Natural killer cell treated with Interleukin-12 subunit alpha and Interleukin-12 subunit beta and Interleukin-15 and Interleukin-18, amount 100 ng/mL, for 72 hours (primary cell): ENCODE data around the gene HK1. TPM values are rescaled to one million over a fixed set of nuclear protein-coding genes. Genes with fewer than 3 reads are reported as not detected.

ENCODE experiments used
- ATAC-seq, 2 donors: fragments of 150-1000 bp; cut with Tn5 transposase in 1 of 2; sonication (Bioruptor Pico), chemical (Tn5 transposase) in 1 of 2; 2 replicates each; pipeline ENCODE4 v1.10.0; 2021
- DNase-seq: peaks from one replicate; pipeline ENCODE4 v3.0.0; 2022; ENCODE audit warnings: low spot score
- H3K27ac Mint-ChIP-seq, 2 donors: 1 replicate in 1 of 2; 2 replicates in 1 of 2; pipeline ENCODE4 v1.8.0; 2022; ENCODE audit warnings: mixed read lengths in 2 of 2, mild to moderate bottlenecking in 1 of 2, moderate library complexity in 1 of 2
- H3K27me3 Mint-ChIP-seq, 2 donors: 1 replicate in 1 of 2; 2 replicates in 1 of 2; pipeline ENCODE4 v1.8.0; 2022; ENCODE audit warnings: mixed read lengths in 2 of 2
- H3K36me3 Mint-ChIP-seq: one replicate; pipeline ENCODE4 v1.8.0; 2022; ENCODE audit warnings: mixed read lengths
- H3K4me1 Mint-ChIP-seq, 2 donors: 1 replicate in 1 of 2; 2 replicates in 1 of 2; pipeline ENCODE4 v1.8.0; 2022; ENCODE audit warnings: low read depth in 2 of 2, mixed read lengths in 2 of 2, mild to moderate bottlenecking in 1 of 2
- H3K4me3 Mint-ChIP-seq: one replicate; pipeline ENCODE4 v1.8.0; 2022; ENCODE audit warnings: mixed read lengths
- H3K9me3 Mint-ChIP-seq: 2 replicates; pipeline ENCODE4 v1.8.0; 2022; ENCODE audit warnings: mixed read lengths
- total RNA-seq, 2 donors: library from RNA; stranded (reverse); gene quantifications; one replicate each; pipeline ENCODE4 v1.2.3, GENCODE V29; 2022

The HK1 gene
- total RNA-seq, 2 donors from 2014 or later: 169 to 185 TPM

DNA sequence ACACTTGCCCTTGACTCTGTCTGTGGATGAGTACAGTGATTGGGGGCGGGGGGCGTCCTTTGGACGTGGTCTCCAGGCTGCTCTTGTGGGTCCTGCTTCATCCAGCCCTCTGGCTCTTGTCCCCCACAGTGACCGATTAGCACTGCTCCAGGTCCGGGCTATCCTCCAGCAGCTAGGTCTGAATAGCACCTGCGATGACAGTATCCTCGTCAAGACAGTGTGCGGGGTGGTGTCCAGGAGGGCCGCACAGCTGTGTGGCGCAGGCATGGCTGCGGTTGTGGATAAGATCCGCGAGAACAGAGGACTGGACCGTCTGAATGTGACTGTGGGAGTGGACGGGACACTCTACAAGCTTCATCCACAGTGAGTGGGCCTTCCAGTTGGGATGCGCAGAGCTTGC is 120.2 kb downstream of the HK1 start:
- DNase-seq (no peak), ATAC-seq (peak in 1 of 2 donors; percentile 20)
- Mint-ChIP-seq H3K4me1 (peaks cover 0 to 6% of the 10 kb centered on the region in 2 donors), H3K27ac (no peak overlapping the region), H3K36me3 (peaks cover 5% of the 10 kb centered on the region), H3K9me3 (no peaks in the 10 kb centered on the region), H3K4me3 (no peak overlapping the region), H3K27me3 (no peaks in the 10 kb centered on the region)

DNA sequence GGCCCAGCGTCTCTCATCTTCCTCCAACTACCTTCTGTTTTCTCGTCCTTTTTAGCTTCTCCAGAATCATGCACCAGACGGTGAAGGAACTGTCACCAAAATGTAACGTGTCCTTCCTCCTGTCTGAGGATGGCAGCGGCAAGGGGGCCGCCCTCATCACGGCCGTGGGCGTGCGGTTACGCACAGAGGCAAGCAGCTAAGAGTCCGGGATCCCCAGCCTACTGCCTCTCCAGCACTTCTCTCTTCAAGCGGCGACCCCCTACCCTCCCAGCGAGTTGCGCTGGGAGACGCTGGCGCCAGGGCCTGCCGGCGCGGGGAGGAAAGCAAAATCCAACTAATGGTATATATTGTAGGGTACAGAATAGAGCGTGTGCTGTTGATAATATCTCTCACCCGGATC is 122.6 kb downstream of the HK1 start:
- Mint-ChIP-seq H3K4me3 (no peak overlapping the region), H3K27ac (no peak overlapping the region), H3K27me3 (no peaks in the 10 kb centered on the region), H3K36me3 (no peaks in the 10 kb centered on the region), H3K9me3 (no peaks in the 10 kb centered on the region), H3K4me1 (peaks cover 0 to 6% of the 10 kb centered on the region in 2 donors)
- ATAC-seq (no peak), DNase-seq (no peak)

DNA sequence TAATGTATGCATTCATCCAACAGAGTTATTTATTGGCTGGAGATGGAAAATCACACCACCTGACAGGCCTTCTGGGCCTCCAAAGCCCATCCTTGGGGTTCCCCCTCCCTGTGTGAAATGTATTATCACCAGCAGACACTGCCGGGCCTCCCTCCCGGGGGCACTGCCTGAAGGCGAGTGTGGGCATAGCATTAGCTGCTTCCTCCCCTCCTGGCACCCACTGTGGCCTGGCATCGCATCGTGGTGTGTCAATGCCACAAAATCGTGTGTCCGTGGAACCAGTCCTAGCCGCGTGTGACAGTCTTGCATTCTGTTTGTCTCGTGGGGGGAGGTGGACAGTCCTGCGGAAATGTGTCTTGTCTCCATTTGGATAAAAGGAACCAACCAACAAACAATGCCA is 123.1 kb downstream of the HK1 start:
- no peak for DNase-seq
- Mint-ChIP-seq H3K27me3 (no peaks in the 10 kb centered on the region), H3K4me3 (no peak overlapping the region), H3K9me3 (no peaks in the 10 kb centered on the region), H3K27ac (no peak overlapping the region), H3K36me3 (no peaks in the 10 kb centered on the region), H3K4me1 (peaks cover 0 to 6% of the 10 kb centered on the region in 2 donors)
- no peak for ATAC-seq

DNA sequence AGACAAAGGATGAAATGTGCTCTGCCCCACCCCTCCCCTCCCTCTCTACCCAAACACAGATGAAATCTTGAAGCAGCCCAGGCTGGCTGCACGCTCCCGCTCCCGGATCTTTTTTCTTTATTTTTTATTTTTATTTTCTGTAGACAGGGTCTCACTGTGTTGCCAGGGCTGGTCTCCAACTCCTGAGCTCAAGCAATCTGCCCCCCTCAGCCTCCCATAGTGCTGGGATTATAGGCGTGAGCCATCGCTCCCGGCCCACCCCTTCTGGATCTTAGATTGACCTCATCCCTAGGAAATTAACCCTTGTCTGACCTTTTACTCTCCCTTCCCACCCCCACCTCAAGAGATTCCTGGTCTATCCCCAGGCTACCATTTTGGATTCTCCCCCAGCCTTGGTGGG is 124.1 kb downstream of the HK1 start:
- DNase-seq: no peak
- no peaks in the 10 kb centered on the region for H3K27me3 Mint-ChIP-seq
- H3K4me3 Mint-ChIP-seq: no peak overlapping the region
- no peak overlapping the region for H3K27ac Mint-ChIP-seq
- no peak for ATAC-seq
- H3K4me1 Mint-ChIP-seq: peaks cover 0 to 6% of the 10 kb centered on the region in 2 donors
- H3K36me3 Mint-ChIP-seq: no peaks in the 10 kb centered on the region
- H3K9me3 Mint-ChIP-seq: no peaks in the 10 kb centered on the region

DNA sequence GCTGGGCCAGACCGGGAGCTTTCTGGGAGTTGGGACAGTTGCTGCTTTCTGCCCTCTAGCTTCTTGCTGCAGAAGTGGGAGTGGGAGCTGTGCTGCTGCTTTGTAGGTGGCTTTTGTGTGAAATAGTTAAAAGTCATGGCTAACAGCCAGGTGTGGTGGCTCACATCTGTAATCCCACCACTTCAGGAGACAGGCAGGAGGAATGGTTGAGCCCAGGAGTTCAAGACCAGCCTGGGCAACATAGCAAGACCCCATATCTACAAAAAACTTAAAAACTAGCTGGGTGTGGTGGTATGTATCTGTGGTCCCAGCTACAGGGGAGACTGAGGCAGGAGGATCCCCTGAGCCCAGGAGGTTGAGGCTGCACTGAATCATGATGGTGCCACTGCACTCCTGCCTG is 124.8 kb downstream of the HK1 start:
- H3K27ac Mint-ChIP-seq: no peak overlapping the region
- no peaks in the 10 kb centered on the region for H3K27me3 Mint-ChIP-seq
- no peaks in the 10 kb centered on the region for H3K9me3 Mint-ChIP-seq
- DNase-seq (no peak), ATAC-seq (no peak)
- H3K4me1 Mint-ChIP-seq: peaks cover 6 to 11% of the 10 kb centered on the region in 2 donors
- no peak overlapping the region for H3K4me3 Mint-ChIP-seq
- H3K36me3 Mint-ChIP-seq: no peaks in the 10 kb centered on the region

DNA sequence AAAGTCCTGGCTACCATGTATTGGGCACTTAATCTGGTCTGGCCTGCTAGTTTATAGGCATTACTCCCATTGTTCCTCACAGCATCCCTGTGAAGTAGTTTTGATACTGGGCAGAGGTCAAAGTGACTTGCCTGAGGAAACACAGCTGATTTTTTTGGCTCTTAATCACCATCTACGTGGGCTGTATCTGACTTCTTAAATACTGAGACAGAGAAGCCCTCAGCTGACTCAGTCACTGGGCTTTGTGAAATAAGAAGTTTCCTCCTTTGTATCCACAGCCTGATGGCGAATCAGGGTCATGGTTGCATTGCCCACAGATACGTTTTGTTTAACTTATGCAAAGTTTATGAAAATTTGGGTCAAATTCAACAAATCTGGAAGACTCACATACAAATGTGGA is 125.2 kb downstream of the HK1 start:
- DNase-seq (no peak), ATAC-seq (no peak)
- Mint-ChIP-seq H3K4me3 (no peak overlapping the region), H3K27ac (no peak overlapping the region), H3K4me1 (peaks cover 6 to 14% of the 10 kb centered on the region in 2 donors), H3K9me3 (no peaks in the 10 kb centered on the region), H3K27me3 (no peaks in the 10 kb centered on the region), H3K36me3 (no peaks in the 10 kb centered on the region)

DNA sequence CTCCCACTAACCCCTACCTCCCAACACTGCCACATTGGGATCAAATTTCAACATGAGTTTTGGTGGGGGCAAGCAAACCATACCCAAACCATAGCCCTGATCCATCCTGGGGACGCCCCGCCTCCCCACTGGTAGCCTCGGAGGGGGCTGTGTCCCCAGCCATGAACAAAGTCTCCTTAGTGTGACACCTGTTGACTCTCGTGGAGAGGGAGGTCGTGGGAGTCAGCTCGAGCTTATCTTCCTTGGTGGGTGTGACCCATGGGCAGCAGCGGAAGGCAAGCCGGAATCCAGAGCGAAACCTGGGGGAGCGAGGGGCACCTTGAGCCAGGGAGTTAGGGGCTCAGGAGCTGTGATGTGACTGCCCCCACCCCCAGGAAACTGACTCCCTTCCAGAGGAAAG is 126.5 kb downstream of the HK1 start:
- Mint-ChIP-seq H3K4me3 (no peak overlapping the region), H3K27me3 (no peaks in the 10 kb centered on the region)

DNA sequence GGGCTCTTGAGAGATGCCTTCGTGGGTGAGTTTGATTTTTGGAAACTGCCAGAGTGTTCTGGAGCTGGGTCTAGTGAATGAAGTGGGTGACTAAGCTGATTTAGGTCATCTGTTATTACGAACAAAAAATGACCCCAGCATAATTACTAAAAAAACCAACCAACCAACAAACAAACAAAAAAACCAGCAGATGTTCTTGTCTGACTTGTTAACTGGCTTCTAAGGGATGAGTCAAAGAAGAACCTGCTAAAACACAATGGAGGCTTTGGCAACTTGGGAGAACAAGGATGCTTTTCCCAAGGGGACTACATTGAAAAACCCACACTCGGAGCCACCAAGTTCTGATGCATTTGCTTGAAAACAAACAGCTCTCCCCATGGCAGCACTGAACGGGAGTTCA is 126.9 kb downstream of the HK1 start:
- H3K9me3 Mint-ChIP-seq: no peaks in the 10 kb centered on the region
- H3K4me1 Mint-ChIP-seq: peaks cover 6 to 12% of the 10 kb centered on the region in 2 donors
- H3K4me3 Mint-ChIP-seq: no peak overlapping the region
- DNase-seq: no peak
- no peaks in the 10 kb centered on the region for H3K36me3 Mint-ChIP-seq
- H3K27ac Mint-ChIP-seq: peak overlapping the region in 1 of 2 donors; percentile 1
- no peak for ATAC-seq
- H3K27me3 Mint-ChIP-seq: no peaks in the 10 kb centered on the region

More for the DNA sequence above, 126.5 kb downstream of the HK1 start:
- Mint-ChIP-seq H3K9me3 (no peaks in the 10 kb centered on the region), H3K4me1 (peaks cover 6 to 12% of the 10 kb centered on the region in 2 donors), H3K27ac (peak overlapping the region in 1 of 2 donors; percentile 1), H3K36me3 (no peaks in the 10 kb centered on the region)
- ATAC-seq: no peak
- peak; percentile 37 for DNase-seq

DNA sequence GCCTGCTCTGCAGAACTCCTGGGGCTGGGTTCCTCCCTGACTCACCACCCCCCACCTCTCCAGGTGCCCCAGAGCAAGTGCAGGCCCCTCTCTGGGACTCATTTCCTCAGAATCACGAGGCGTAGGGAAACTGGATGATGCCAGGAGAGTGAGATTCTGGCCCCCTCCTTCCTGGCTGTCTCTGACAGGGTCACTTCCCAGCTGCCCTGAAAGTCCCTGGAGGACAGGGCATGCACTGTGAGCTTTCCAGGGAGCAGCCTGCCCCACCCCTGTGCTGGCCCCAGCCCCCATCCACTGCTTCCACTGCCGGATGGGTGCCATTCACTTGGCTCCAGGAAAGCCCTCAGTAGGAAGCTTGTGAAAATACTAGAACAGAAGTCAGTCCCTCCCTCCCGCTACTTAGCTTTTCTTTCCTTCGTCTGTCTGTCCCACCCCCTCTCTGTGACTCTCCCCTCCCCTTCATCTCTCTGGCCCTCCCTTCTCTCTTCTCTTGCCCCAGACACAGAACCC is 128.1 kb downstream of the HK1 start:
- Mint-ChIP-seq H3K36me3 (no peaks in the 10 kb centered on the region), H3K4me3 (no peak overlapping the region), H3K4me1 (peaks cover 6 to 16% of the 10 kb centered on the region in 2 donors), H3K27ac (no peak overlapping the region), H3K27me3 (no peaks in the 10 kb centered on the region), H3K9me3 (no peaks in the 10 kb centered on the region)
- DNase-seq: no peak
- ATAC-seq: no peak

DNA sequence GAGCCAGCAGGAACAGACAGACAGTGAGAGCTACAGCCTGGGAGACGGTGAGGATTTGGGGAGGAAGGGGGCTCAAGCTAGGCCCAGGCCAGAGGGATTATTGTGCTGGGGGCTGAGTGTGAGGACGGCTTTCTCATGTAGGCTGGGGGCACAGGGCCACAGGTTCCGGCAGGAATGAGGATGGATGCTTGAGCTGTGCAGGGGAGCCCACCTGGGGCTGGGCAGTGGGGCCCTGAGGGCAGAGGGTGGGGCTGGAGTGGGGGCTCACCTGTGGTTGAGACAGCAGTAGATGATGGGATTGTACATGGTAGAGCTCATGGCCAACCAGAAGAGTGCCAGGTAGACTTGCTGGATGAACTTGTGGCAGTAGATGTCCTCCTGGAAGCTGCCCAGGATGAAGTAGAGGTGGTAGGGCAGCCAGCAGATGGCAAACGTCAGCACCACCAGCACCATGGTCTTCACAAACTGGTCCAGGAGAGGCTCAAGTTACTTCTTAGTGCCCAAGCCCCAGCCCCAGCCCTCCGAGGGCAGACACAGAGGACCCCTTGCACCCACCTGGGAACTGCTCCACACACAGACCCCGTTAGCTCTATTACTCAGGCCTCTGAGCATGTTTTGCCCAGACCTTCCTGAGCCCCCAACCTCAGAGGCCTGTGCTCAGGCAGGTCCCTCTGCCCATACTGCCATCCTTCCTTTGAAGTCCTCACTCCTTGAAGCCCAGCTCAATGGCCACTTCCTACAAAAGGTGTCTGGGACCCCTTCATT is 128.7 kb downstream of the HK1 start:
- H3K4me3 Mint-ChIP-seq: no peak overlapping the region
- peaks cover 6 to 14% of the 10 kb centered on the region in 2 donors for H3K4me1 Mint-ChIP-seq
- no peaks in the 10 kb centered on the region for H3K36me3 Mint-ChIP-seq
- H3K9me3 Mint-ChIP-seq: no peaks in the 10 kb centered on the region
- no peak overlapping the region for H3K27ac Mint-ChIP-seq
- H3K27me3 Mint-ChIP-seq: no peaks in the 10 kb centered on the region
- no peak for DNase-seq
- no peak for ATAC-seq

DNA sequence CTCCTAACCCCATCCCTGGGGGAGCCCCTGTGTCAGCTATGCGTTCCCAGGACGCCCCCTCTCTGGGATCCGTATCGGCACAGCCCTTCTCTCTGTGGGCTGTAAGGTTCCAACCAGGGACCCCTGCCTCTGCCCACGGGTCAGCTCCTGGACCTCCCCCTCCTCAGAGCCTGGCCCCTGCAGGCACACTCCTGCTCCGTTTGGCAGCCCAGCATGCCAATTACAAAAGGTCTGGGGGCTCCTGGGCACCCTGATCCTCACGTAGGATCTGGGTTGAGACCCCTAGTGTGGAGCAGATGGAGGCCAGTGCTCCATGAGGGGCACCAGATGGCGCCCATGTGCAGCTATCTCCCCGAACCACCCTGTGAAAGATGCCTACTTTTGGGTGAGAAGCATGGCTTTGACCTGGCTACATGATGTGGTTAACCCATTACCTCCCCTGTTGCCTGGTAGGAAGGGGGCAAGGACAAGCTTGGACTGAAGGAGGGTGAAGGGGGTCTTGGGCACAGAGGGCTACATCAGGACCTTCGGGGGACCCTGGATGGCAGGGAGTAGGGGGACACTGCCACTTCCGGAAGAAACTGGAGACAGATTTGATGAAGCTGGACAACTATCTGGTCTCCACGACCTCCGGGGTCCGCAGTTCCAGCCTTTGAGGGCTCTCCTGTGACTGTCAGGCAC is 129.5 kb downstream of the HK1 start:
- DNase-seq (peak; percentile 39), ATAC-seq (no peak)
- no peaks in the 10 kb centered on the region for H3K36me3 Mint-ChIP-seq
- no peaks in the 10 kb centered on the region for H3K27me3 Mint-ChIP-seq
- peak overlapping the region; percentile 84 to 90 for H3K27ac Mint-ChIP-seq
- H3K4me1 Mint-ChIP-seq: peaks cover 6 to 14% of the 10 kb centered on the region in 2 donors
- peak overlapping the region; percentile 86 for H3K4me3 Mint-ChIP-seq
- no peaks in the 10 kb centered on the region for H3K9me3 Mint-ChIP-seq

DNA sequence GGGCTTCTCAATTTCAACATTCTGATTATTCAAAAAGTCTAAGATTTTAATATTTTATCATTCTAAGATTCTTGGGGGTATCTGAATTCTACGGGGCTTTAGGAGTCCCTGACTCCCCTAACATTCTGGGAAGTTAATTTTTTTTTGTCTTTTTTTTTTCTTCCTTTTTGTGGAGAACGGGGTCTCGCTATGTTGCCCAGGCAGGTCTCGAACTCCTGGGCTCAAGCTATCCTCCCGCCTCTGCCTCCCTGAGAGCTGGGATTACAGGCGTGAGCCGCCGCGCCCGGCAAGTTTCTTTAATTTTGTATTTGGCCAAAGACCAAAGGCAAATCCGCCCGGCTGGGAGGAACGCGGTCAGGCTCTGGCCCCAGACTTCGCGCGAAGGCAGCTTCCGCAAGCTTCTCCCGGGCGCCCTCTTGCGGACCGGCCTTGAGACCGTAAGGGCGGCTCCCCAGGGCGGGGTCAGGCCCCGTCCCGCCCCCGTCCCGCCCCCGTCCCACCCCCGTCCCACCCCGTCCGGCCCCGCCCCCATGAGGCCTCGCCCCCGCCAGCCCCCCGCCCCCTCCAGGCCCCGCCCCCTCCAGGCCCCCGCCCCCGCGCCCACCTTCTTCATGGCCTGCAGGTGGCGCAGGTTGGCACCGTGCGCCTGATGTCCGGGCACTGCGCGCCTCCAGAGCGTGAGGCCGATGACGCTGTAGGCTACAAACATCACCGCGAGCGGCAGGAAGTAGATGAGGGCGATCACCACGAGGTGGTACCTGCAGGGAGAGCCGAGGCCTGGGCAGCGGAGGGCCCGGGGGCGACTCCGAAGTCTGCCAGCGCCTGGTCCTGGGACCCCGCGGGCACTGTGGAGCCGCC is 130.3 kb downstream of the HK1 start:
- H3K4me3 Mint-ChIP-seq: peak overlapping the region; percentile 86
- peak; percentile 94 for ATAC-seq
- no peaks in the 10 kb centered on the region for H3K27me3 Mint-ChIP-seq
- H3K4me1 Mint-ChIP-seq: peaks cover 6 to 14% of the 10 kb centered on the region in 2 donors
- H3K36me3 Mint-ChIP-seq: no peaks in the 10 kb centered on the region
- H3K9me3 Mint-ChIP-seq: no peaks in the 10 kb centered on the region
- peak; percentile 91 for DNase-seq
- H3K27ac Mint-ChIP-seq: peak overlapping the region; percentile 84 to 90

DNA sequence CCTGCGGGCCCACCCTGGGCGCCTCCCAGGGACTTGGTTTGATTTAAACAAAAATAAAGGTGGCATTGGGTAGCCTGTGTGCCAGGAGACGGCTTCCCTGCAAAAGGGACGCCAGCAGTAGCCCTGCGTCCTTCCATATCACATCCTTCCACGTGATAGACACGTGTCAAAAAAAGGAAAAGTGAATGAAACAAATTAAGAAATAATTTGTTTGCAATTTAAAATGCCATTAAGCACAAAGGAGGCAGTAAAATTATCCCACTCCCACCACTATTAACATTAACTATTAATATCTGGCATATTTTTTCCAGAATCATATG is 130.8 kb downstream of the HK1 start:
- H3K4me1 Mint-ChIP-seq: peaks cover 6 to 14% of the 10 kb centered on the region in 2 donors
- peak overlapping the region; percentile 86 for H3K4me3 Mint-ChIP-seq
- no peak for ATAC-seq
- H3K36me3 Mint-ChIP-seq: no peaks in the 10 kb centered on the region
- H3K27me3 Mint-ChIP-seq: no peaks in the 10 kb centered on the region
- peak overlapping the region in 1 of 2 donors; percentile 84 for H3K27ac Mint-ChIP-seq
- no peak for DNase-seq
- H3K9me3 Mint-ChIP-seq: no peaks in the 10 kb centered on the region
